Naive thymus-derived CD4-positive, alpha-beta T cell (primary cell): ENCODE results near the gene ZNF385D. TPM values are rescaled to one million over a fixed set of nuclear protein-coding genes. Genes with fewer than 3 reads are reported as not detected.

ENCODE experiments used
- ATAC-seq: fragments of 150-1000 bp; cut with Tn5 transposase; 2 replicates; pipeline ENCODE4 v1.10.0; 2021; ENCODE audit warnings: mild to moderate bottlenecking, moderate library complexity
- CTCF ChIA-PET: fragments of 350-600 bp; sonication (Branson Sonifier 250); formaldehyde crosslinking; loops from one replicate; lab custom pipeline; 2021; ENCODE audit warnings: antibody characterized with exemption; lab: Charles Lee
- POLR2A ChIA-PET: fragments of 350-600 bp; sonication (Branson Sonifier 250); formaldehyde crosslinking; loops from one replicate; lab custom pipeline; 2021; ENCODE audit warnings: antibody characterized with exemption, inconsistent platforms; lab: Charles Lee
- DNase-seq, 9 donors: peaks; one replicate each; pipeline versions ENCODE4 v3.0.0 to v3.0.0-alpha.2; 2020 to 2022; ENCODE audit warnings: mixed read lengths in 1 of 9
- H3K27ac ChIP-seq: one replicate; pipeline ENCODE4 v1.7.0; 2013; ENCODE audit warnings: mild to moderate bottlenecking, low read depth, low read length, moderate library complexity
- H3K27me3 ChIP-seq, 2 donors: one replicate each; pipeline ENCODE4 v1.7.0; 2013; ENCODE audit warnings: low read length in 2 of 2, mild to moderate bottlenecking in 2 of 2, moderate library complexity in 2 of 2; ENCODE audit not compliant: control insufficient read depth in 2 of 2, insufficient read depth in 2 of 2
- H3K36me3 ChIP-seq, 3 experiments: 1 replicate in 2 of 3; 2 replicates in 1 of 3; pipeline ENCODE4 v1.7.0; 2013; ENCODE audit warnings: low read length in 3 of 3, mild to moderate bottlenecking in 3 of 3, moderate library complexity in 1 of 3; ENCODE audit not compliant: insufficient read depth in 3 of 3, control insufficient read depth in 2 of 3
- H3K4me1 ChIP-seq, 2 donors: one replicate each; pipeline ENCODE4 v1.7.0; 2013; ENCODE audit warnings: low read length in 2 of 2, mild to moderate bottlenecking in 2 of 2, moderate library complexity in 1 of 2; ENCODE audit not compliant: control insufficient read depth in 2 of 2, insufficient read depth in 2 of 2
- H3K4me3 ChIP-seq: 2 replicates; pipeline ENCODE4 v1.7.0; 2013; ENCODE audit warnings: mild to moderate bottlenecking, low read length
- H3K9me3 ChIP-seq, 3 experiments: 1 replicate in 2 of 3; 2 replicates in 1 of 3; pipeline ENCODE4 v1.7.0; 2013; ENCODE audit warnings: low read length in 3 of 3; ENCODE audit not compliant: control insufficient read depth in 2 of 3
- H3K27ac Mint-ChIP-seq, 9 donors: one replicate each; pipeline ENCODE4 v1.8.0; 2020 to 2022; ENCODE audit warnings: mixed read lengths in 9 of 9, mild to moderate bottlenecking in 8 of 9, moderate library complexity in 5 of 9, inconsistent platforms in 2 of 9
- H3K27me3 Mint-ChIP-seq, 5 donors: one replicate each; pipeline ENCODE4 v1.8.0; 2021 to 2022; ENCODE audit warnings: mixed read lengths in 5 of 5, mild to moderate bottlenecking in 1 of 5
- H3K36me3 Mint-ChIP-seq, 5 donors: one replicate each; pipeline ENCODE4 v1.8.0; 2020 to 2022; ENCODE audit warnings: mixed read lengths in 5 of 5, mild to moderate bottlenecking in 3 of 5, inconsistent platforms in 1 of 5
- H3K4me1 Mint-ChIP-seq, 7 donors: one replicate each; pipeline ENCODE4 v1.8.0; 2020 to 2022; ENCODE audit warnings: mixed read lengths in 7 of 7, mild to moderate bottlenecking in 3 of 7, inconsistent platforms in 1 of 7
- H3K4me3 Mint-ChIP-seq, 10 donors: one replicate each; pipeline ENCODE4 v1.8.0; 2020 to 2022; ENCODE audit warnings: mild to moderate bottlenecking in 10 of 10, mixed read lengths in 10 of 10, moderate library complexity in 6 of 10, inconsistent platforms in 2 of 10
- H3K9me3 Mint-ChIP-seq, 11 donors: one replicate each; pipeline ENCODE4 v1.8.0; 2020 to 2022; ENCODE audit warnings: mixed read lengths in 11 of 11, mild to moderate bottlenecking in 4 of 11, inconsistent platforms in 1 of 11, moderate library complexity in 1 of 11
- intact Hi-C, 2 donors: fragments of 100-400 bp; cut with micrococcal nuclease; formaldehyde crosslinking; loops; one replicate each; pipeline ENCODE4 v1.15.1; 2023
- polyA plus RNA-seq, 2 donors: library from polyadenylated mRNA; unstranded; fragments of 300-500 nt; fragmentation: Illumina TruSeq; gene quantifications; one replicate each; pipeline ENCODE4 v1.2.3, GENCODE V29; 2021
- total RNA-seq, 6 experiments: library from RNA in 5 of 6; stranded (reverse) in 5 of 6; gene quantifications; 1 replicate in 5 of 6; 2 replicates in 1 of 6; pipeline ENCODE4 v1.2.3 and lab custom pipeline; 2021 to 2026

Gene ZNF385D
- total and polyA plus RNA-seq, 7 experiments from 2014 or later: 0.03 to 1.1 TPM; not detected in 5

DNA sequence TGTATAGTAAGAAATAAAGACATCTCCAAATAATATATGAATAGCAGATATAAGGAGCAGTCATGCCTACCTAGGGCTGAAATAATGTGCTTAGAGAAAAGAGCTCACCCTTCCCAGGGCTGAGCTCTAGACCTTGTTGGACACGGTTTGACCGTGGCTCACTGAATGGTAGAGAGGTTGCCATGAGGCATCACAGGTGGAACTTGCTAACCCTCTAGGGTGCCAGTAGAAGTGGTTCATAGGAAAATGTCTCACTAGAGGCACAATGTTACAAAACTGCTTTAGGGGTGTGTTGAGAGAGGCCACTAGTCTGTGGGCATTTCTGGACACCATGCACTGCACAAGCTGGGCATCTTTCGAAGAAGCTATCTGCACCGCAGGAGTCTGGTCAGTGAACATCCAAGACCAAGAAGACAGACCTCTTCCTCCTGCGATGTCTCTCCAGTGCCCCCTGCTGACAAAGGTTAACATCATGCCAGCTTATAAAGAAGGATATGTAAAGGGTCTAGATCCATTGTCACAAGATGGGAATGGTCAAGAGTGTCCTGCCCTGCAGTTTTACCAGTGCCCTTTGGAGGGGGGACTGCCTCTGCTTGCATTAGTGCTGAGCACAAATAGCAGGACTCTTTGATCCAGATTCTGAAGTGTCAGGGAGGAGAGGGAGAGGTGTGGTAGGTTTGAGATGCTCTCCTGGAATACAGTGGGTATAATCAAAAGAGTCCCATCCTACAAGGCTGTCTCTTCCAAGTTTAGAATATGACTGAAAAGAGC lies 266.8 kb downstream of the ZNF385D start:
- Mint-ChIP-seq H3K27me3 (no peaks in the 10 kb centered on the region), H3K36me3 (no peaks in the 10 kb centered on the region), H3K4me3 (no peak overlapping the region), H3K4me1 (no peaks in the 10 kb centered on the region), H3K27ac (no peak overlapping the region), H3K9me3 (peaks cover 0 to 14% (median 0%) of the 10 kb centered on the region in 11 donors)
- POLR2A ChIA-PET: no interaction called here
- ATAC-seq (peak; percentile 24), DNase-seq (no peak)
- H3K27ac ChIP-seq: no peak overlapping the region
- CTCF ChIA-PET: no interaction called here
- intact Hi-C loops: no loop called here
- no peak overlapping the region for H3K4me3 ChIP-seq
- H3K9me3 ChIP-seq: no peaks in the 10 kb centered on the region
- H3K4me1 ChIP-seq: no peaks in the 10 kb centered on the region
- H3K36me3 ChIP-seq: no peaks in the 10 kb centered on the region
- H3K27me3 ChIP-seq: no peaks in the 10 kb centered on the region

DNA sequence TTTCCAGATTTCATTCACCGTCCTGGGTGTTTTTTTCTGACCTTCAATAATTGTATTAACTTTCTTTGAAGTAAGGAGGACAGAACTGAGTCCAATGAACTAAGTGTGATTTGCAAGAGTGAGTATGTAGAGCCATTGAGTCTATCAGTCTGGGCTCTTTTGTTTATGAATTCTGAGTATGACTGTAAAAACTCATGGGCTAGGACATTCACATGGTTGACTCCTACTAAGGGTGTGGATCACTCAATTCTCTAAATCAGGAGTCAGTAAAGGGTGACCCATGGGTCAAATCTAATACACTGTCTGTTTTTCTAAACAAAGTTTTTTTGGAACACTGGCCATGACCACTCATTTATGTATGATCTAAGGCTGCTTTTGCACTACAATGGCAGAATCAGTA lies 269.0 kb downstream of the ZNF385D start:
- Histone ChIP-seq H3K4me3 (no peak overlapping the region), H3K36me3 (no peaks in the 10 kb centered on the region), H3K27ac (no peak overlapping the region), H3K4me1 (no peaks in the 10 kb centered on the region), H3K27me3 (no peaks in the 10 kb centered on the region), H3K9me3 (no peaks in the 10 kb centered on the region)
- Mint-ChIP-seq H3K27ac (no peak overlapping the region), H3K4me1 (no peaks in the 10 kb centered on the region), H3K4me3 (no peak overlapping the region), H3K9me3 (peaks cover 0 to 5% (median 2%) of the 10 kb centered on the region in 11 donors), H3K36me3 (no peaks in the 10 kb centered on the region), H3K27me3 (no peaks in the 10 kb centered on the region)
- ATAC-seq: no peak
- CTCF ChIA-PET: no interaction called here
- intact Hi-C loops: no loop called here
- no peak for DNase-seq
- POLR2A ChIA-PET: interaction anchor here (0.8 kb wide), 1 partner anchor 71 kb away, joined by 3 read pairs; no protein-coding TSS in a partner anchor

DNA sequence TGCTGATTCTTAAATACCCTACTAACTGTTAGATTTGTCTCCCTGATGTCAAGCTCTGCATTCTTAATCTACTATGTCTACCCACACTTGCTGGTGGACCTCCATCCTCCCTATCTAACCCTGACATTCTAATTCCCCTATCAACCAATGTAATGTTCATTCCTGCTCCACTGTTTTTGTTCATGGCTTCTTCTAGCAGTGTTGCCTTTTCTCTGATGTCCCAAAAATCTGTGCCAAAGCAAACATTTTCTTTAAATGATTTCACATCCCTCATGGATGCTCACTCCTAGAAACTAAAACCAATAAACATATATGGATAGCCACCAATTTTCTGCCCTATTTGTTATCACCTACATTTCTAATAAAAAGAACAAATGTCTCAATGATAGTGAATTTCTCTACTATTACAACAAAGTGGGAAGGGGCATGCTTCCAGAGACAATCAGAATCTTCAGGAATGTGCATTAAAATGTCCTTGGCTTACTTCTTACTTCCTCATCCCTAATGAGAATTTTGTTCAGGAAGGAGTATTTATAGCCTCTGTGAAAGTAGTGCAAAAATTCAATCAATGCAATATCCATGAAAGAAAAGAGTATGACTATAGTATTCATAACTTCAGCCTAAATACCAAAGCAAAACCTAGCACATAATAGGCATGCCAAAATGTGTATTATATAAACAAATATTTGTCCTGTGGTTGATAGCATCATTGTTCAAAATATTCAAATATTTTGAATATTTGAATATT lies 273.3 kb downstream of the ZNF385D start:
- no peak overlapping the region for H3K4me3 Mint-ChIP-seq
- no peaks in the 10 kb centered on the region for H3K27me3 ChIP-seq
- no peak overlapping the region for H3K27ac ChIP-seq
- no peak overlapping the region for H3K27ac Mint-ChIP-seq
- H3K36me3 Mint-ChIP-seq: no peaks in the 10 kb centered on the region
- ATAC-seq (no peak), DNase-seq (no peak)
- H3K4me1 Mint-ChIP-seq: no peaks in the 10 kb centered on the region
- intact Hi-C loops: no loop called here
- H3K9me3 ChIP-seq: no peaks in the 10 kb centered on the region
- no peak overlapping the region for H3K4me3 ChIP-seq
- no peaks in the 10 kb centered on the region for H3K27me3 Mint-ChIP-seq
- peaks cover 0 to 14% (median 5%) of the 10 kb centered on the region in 11 donors for H3K9me3 Mint-ChIP-seq
- H3K4me1 ChIP-seq: no peaks in the 10 kb centered on the region
- ChIA-PET CTCF (no interaction called here), POLR2A (no interaction called here)
- no peaks in the 10 kb centered on the region for H3K36me3 ChIP-seq

DNA sequence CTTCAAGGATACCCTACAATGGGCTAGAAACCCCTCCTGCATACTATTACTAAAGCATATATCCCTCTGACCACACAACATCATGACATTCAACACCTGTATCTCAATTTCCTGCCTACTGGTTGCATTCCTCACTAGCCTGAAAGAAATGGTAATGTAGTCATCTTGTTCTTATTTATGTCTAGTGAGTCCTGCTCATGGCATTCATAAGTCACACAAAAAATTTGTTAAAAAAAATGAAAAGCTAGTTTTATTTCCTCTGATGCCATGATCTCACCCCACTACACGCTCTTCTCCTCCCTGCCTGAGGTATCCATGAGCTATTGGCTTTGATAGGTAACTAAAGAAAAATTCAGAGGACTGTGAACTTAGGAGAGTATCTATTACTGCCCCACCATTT lies 284.5 kb downstream of the ZNF385D start:
- no peaks in the 10 kb centered on the region for H3K27me3 ChIP-seq
- Mint-ChIP-seq H3K9me3 (peaks cover 0 to 12% (median 7%) of the 10 kb centered on the region in 11 donors), H3K4me1 (no peaks in the 10 kb centered on the region), H3K27me3 (no peaks in the 10 kb centered on the region), H3K4me3 (no peak overlapping the region), H3K27ac (no peak overlapping the region), H3K36me3 (no peaks in the 10 kb centered on the region)
- H3K4me3 ChIP-seq: no peak overlapping the region
- no peaks in the 10 kb centered on the region for H3K4me1 ChIP-seq
- no peaks in the 10 kb centered on the region for H3K36me3 ChIP-seq
- no peak for ATAC-seq
- DNase-seq: no peak
- H3K27ac ChIP-seq: no peak overlapping the region
- H3K9me3 ChIP-seq: no peaks in the 10 kb centered on the region
- CTCF ChIA-PET: no interaction called here
- POLR2A ChIA-PET: no interaction called here
- intact Hi-C loops: no loop called here

DNA sequence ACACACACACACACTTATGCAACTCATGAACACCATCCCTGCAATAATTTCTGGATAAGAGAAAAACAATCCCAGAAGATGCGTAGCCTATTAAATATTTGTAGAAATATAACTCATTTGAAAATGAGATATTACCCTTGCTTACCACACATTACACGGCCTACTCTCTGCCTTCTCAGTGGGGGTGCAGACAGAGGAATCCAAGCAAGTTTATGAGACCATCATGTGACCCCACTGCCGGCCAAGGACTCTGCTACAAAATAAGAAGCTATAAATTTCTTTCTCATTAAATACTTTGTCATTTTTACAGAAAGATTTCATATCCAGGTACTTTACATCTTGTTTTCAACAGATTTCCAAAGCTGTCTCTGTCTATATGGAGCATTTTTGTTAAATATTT lies 286.3 kb downstream of the ZNF385D start:
- no peaks in the 10 kb centered on the region for H3K9me3 ChIP-seq
- no peak overlapping the region for H3K27ac Mint-ChIP-seq
- no peaks in the 10 kb centered on the region for H3K27me3 Mint-ChIP-seq
- no peaks in the 10 kb centered on the region for H3K4me1 ChIP-seq
- H3K4me1 Mint-ChIP-seq: no peaks in the 10 kb centered on the region
- CTCF ChIA-PET: no interaction called here
- H3K36me3 Mint-ChIP-seq: no peaks in the 10 kb centered on the region
- peaks cover 0 to 12% (median 5%) of the 10 kb centered on the region in 11 donors for H3K9me3 Mint-ChIP-seq
- intact Hi-C loops: no loop called here
- ATAC-seq (no peak), DNase-seq (no peak)
- H3K27me3 ChIP-seq: no peaks in the 10 kb centered on the region
- POLR2A ChIA-PET: no interaction called here
- H3K27ac ChIP-seq: no peak overlapping the region
- H3K4me3 ChIP-seq: no peak overlapping the region
- H3K36me3 ChIP-seq: no peaks in the 10 kb centered on the region
- H3K4me3 Mint-ChIP-seq: no peak overlapping the region

DNA sequence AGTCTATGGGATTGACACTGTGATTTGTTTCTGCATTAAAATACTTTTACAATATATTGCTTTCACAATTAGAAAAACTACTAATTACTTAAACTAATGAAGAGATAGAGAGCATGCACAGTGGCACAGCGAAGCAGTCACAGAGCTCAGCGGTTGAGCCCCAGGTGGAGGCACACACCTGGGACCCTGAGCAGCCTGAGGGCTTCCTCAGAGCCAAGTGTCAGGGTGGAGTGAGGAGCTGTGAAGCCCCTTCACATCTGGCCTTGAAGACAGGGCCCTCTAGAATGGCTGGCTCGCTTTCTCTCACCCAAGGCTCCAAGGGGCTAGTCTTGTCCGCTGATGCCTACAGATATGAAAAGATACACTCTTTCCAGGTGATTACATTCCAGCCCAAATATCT lies 287.7 kb downstream of the ZNF385D start:
- CTCF ChIA-PET: no interaction called here
- DNase-seq: no peak
- H3K4me3 ChIP-seq: no peak overlapping the region

More for the DNA sequence above, 287.7 kb downstream of the ZNF385D start:
- no peak overlapping the region for H3K27ac Mint-ChIP-seq
- H3K4me3 Mint-ChIP-seq: no peak overlapping the region
- no peaks in the 10 kb centered on the region for H3K27me3 Mint-ChIP-seq
- no peak for ATAC-seq
- H3K9me3 ChIP-seq: no peaks in the 10 kb centered on the region
- no peaks in the 10 kb centered on the region for H3K36me3 Mint-ChIP-seq
- H3K27ac ChIP-seq: no peak overlapping the region
- H3K9me3 Mint-ChIP-seq: peaks cover 0 to 12% (median 4%) of the 10 kb centered on the region in 11 donors
- H3K4me1 ChIP-seq: no peaks in the 10 kb centered on the region
- no peaks in the 10 kb centered on the region for H3K4me1 Mint-ChIP-seq
- no peaks in the 10 kb centered on the region for H3K36me3 ChIP-seq
- POLR2A ChIA-PET: no interaction called here
- intact Hi-C loops: no loop called here
- H3K27me3 ChIP-seq: no peaks in the 10 kb centered on the region
